Measurements from ENCODE around the gene ADM.
A peak's percentile ranks its signal among the peaks of the same experiment; 100 is the strongest.

Gene ADM

DNA sequence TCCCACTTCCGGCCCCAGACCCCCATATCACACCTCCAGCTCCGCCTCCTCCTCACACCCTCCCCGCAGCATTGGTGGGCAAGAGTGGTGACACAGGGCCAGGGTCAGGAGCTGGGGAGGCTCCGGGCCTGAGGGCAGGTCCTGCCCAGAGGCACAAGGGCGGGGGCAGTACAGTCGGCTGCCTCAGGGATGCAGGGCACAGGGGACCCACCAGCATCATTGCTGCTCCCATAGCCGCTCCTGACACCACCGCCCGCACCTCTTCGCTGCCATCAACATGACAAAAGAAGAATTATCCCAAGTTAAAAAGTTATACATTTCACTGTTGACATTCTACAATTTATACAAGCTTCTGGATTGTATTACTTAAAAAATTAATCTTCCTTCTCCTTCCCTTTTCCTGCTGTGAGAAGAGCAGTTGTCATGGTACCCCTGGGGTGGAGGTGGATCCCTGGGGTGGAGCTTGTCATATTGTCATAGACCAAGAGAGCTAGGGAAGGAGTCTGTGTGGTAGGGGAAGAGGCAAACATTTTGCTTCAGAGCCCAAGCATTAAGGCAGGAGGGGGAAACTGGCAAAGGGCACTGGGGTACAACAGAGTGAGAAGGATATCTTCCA lies 15.0 kb upstream of the ADM start:
- no peak for DNase-seq

DNA sequence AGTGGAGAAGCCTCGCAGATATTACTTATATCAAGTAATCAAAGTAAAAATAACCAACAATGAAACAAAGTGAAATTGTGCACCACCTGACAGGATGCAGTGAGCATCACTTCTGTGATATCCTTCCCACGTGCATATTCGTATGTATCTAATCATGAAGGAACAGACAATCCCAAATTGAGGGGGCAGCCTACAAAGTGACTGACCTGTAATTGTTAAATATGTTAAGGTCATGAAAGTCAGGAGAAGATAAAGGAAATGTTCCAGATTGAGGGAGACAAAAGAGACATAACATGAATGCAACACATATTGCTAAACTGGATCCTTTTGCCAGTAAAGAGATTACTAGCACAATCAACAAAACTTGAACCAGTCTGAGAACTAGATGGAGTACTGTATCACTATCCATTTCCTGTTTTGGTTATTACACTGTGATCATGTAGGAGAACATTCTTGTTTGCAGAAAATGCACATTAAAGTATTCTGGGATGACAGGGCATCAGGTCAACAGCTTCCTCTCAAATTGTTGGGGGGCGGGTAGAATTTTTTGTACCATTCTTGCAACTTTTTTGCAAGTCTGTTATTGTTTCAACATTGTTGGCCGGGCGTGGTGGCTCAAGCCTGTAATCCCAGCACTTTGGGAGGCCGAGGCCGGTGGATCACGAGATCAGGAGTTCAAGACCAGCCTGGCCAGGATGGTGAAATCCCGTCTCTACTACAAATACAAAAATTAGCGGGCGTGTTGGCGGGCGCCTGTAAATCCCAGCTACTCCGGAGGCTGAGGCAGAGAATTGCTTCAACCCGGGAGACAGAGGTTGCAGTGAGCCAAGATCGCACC lies 12.9 kb upstream of the ADM start:
- DNase-seq = no peak

DNA sequence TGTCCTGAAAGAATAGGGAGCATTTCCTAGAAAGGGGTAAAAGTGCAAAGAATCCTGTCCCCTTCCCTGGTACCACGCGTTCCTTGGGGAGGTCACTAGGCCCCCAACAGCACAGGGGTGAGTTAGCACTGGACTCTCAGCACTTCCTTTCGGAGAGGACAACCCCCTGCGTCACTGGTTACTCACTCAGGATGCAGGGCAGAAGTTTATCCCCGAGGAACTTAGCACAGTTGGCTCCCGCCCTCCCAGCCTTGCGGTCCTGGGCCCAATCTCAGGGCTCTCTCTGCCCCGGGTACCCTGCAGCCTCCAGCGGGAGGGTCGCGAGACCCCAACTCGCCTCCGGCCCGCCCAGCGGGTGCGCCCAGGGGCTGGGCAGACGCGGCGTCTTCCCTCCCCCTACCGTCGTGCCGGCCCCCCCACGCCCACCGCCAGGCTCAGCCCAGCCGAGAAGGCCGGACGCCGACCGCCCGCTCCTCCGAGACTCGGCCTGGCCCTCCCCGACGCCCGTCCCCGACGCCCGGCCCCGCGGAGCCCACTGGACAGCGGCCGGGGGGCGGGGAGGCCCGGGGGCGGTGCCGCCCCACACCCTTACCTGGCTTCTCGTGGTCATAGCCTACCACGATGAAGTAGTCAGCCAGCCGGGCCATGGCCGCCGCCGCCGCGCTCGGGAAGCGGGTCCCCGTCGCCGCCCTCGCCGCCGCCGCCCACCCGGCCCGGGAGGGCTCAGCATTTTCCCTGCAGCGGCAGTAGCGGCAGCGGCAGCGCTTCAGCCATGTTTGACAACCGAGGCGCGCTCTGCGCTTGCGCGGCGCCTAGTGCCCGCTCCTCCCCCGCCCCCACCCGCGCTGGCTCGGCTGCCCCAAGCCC lies 11.2 kb upstream of the ADM start, which contains the start of gene SBF2:
Gene SBF2 (minus strand): TSS at position 797 of the 867 bp plus-strand sequence. CDS start 150 bp downstream, at position 647.
- peak; percentile 85 for DNase-seq

DNA sequence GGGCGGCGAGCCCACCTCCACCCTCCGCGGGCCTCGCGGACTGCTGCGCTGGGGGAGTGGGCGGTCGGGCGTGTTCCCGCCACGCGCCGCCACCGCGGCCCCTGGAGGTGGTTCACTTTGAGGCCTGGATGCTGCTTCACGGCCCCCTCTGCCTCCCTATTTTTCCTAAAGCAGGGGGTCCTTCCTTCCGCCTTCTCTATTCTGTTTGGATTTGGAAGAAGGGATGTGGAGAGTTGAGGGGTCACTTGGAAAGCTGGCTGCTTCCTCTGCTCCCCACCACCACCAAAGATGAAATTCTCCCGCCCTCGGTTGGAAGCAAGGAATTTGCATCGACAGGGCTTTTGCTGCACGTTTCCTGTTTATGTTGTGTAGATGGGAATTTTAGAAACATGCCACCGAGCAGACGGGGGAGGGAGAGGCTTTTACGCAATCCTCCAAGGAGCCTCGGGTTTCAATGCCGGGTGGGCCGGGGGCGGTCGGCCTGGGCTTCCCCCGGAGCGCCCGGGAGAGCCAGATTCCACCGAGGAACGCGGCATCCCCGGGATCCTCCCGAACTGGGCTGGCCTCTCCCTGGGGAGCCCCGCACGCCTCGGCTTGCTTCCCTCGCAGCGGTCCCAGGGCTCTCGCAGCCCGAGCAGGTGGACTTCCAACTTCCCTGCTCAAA lies 10.5 kb upstream of the ADM start:
- DNase-seq = peak; percentile 78

DNA sequence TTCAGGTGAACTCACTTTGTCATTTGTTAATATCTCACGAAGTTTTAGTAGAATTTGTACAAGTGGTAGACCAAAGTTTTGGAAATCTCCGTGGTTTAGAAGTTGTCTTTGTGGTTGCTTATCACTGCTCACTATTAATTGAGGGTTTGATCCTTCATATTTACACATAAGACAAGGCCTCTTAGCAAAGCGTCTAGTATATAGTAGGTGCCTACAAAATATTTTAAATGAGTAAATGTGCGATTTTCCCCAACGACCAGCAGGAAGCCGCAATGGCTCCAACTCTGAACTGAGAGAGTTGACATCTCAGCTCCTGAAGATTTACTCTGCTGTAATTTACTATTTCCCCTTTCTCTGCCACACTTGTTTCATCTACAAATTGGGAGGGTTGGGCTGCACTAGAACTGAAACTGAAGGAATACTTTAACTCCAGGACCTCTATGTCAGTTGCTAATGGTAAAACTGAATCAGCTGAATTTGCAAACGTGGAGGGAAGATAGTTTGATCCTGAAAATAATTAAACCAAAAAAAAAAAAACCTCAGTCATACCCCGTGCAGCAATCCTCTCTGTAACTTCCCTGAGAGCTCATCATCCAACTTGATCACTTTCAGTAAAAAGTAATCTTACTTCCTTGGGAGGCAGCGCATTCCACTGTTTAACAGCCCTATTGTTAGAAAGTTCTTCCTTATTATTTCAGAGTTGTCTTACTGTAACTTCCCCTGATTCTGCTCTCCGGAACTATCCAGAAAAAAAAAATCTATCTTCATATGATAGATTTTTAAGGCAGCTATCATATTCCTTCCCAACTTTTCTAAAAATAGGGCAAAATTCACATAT lies 9.6 kb upstream of the ADM start:
- no peak for DNase-seq

DNA sequence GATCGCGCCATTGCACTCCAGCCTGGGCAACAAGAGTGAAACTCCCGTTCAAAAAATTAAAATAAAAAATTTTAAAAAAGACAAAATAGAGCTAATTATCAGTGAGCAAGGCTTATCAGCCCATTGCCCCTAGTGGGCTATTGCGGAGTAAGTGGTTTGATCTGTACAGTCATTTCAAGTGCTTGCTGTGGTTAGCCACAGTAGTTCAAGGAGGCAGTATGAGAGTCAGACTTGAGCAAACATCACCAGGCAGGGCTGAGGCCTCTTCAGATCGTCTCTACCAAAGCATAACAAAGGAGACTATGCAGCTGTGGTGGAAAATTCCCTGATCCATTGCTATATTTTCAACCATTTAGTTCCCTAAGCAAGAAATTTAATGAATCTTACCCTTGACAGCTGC lies 6.5 kb upstream of the ADM start:
- peak; percentile 91 for DNase-seq

DNA sequence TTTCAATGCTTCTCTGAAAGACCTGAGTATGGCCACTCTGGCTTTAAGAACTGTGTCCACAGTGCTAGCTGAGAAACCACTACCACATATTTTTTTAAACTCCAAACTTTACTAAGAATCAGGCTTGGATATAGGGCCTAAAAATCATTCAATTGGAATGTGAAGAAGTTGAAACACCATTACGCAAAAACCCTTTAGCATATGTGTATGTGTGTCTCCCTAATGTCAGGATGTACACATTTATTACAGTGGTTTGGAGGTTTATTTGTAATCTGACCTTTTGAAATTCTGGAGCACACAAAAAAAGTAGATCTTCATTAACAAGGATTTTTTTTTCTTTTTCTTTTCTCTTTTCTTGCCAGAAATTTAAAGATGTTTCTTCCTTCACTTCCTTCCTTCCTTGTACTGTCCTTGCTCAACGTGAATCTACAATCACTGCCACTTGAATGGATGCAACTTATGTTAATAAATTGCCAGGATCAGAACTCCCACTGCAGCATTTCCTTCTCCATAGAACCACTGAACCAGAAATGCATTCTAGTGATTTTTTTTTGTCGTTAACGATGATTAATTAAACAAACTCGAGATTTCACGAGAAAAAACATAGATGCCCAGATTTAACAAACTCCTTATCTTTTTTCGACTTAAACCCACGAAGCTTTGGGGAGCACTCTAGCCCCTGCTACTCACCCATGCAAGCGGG lies 3.1 kb upstream of the ADM start:
- DNase-seq = peak; percentile 94

DNA sequence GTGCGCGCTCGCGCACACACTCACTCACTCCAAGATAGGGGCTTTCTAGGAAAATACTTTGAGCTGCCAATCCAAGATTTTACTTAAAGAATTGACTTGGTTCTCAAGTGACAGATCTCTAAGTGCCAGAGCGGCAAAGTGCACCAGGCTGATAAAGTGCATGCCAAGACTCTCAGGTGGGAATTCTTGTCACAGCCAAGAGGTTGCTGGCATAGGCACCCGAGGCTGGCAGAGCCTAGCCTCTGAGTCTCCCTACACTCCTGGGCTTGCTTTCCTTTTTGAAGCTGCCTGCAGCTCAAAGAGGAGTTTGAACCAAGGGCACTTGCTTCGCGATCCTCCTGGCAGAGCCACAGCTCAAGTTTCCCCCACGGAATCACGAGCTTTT lies 2.5 kb upstream of the ADM start:
- DNase-seq = no peak

DNA sequence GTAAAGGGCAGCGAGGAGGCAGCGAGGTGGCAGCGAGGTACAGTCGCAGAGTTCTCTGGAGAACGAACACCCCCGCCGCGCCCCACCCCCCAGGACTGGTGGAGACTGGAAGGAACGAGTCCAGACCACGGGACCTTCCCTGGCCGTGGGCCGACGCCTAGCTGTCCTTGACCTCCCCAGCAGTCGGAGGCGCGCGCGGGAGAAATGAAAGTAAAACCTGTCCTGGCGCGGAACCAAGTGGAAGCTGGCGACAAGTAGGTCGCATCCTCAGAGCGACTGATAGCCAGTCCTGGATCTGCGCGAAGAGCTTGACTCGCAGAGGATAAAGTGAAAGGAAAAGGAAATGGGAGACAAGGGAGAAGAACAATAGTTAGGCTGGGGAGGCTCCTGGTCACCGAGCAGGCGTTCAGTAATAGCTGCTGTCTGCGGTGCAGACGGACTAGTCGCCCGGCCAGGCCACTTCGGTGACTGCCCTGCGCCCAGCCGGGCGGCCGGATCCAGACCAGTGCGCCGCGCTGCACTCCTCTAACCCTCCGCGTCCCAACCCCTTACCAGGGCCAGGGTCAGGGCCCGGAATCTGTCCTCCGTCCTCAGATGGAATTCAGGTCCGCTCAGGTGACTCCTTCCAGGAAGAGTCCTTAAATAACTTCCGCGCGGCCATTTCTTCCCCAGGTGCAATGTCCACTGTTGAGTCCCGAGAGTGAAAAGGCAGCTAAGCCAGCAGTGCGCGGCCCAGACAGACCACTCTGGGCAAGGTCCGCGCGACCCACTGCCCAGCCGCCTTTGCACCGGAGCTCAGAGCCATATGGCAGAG lies 1.9 kb upstream of the ADM start:
- DNase-seq = peak; percentile 61

DNA sequence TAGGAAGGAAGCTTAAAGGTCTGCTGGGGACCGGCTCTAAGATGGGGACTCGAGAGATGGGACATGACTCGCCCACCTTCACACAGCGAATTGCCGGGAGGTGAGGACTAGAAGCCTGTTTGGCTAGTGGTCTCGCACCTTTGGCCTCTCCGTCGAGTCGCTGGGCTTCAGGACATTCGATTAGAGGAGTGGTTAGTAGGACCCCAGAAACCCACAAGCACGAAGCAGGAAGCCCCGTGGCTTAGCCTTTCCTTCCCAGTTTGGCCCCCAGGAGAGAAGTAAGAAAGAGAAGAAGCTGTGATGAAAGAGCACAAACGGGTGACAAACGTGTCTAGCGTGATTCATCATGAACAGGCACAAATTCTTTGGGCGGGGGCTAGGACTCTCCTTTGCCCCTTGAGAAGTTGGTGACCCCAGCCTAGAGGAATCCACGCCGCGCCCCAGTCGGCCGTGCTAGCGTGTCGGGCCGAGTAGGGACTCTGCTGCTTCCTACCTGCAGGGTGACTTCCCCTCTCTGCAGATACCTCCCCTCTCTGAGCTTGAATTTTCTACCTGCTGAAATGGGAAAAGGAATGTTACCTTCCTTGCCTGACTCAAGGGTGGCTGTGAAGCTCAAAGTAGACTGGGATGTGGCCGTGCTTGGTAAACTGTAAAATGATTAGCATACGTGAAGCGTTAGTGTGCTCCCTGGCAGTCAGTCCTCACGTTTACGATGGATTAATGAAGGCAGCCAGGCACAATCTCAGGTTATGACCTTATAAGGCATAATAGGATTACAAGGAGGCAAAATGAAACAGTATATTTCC lies 1.1 kb upstream of the ADM start:
- DNase-seq = peak; percentile 80

DNA sequence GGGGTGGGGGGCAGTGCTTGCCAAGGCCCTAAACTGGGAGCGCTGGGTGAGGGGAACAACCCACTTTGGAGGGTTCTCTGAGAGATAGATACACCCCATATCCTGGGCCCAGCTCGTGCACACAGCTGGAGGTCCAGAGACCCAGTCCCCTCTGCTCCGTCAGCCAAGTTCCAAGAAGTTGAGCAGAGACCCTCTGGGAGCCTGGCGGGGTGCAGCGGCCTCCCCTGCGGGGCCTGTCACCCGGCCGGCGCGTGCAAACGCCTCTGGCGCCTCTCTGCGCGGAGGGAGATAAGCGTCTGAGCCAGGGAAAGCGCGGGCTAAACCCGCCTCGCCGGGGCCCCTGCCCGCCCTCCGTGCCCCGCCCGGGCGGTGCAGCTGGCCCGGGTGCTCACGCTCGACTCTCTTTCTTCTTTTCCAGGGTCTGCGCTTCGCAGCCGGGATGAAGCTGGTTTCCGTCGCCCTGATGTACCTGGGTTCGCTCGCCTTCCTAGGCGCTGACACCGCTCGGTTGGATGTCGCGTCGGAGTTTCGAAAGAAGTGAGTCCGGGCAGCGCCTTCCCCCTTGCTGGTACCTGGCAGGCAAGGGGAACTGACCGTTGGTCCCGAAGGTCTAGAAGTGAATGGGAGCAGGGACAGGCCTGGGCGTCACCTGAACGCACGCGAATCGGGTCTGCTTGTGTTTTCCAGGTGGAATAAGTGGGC lies 540 bp downstream of the ADM start:
- peak; percentile 39 for DNase-seq

DNA sequence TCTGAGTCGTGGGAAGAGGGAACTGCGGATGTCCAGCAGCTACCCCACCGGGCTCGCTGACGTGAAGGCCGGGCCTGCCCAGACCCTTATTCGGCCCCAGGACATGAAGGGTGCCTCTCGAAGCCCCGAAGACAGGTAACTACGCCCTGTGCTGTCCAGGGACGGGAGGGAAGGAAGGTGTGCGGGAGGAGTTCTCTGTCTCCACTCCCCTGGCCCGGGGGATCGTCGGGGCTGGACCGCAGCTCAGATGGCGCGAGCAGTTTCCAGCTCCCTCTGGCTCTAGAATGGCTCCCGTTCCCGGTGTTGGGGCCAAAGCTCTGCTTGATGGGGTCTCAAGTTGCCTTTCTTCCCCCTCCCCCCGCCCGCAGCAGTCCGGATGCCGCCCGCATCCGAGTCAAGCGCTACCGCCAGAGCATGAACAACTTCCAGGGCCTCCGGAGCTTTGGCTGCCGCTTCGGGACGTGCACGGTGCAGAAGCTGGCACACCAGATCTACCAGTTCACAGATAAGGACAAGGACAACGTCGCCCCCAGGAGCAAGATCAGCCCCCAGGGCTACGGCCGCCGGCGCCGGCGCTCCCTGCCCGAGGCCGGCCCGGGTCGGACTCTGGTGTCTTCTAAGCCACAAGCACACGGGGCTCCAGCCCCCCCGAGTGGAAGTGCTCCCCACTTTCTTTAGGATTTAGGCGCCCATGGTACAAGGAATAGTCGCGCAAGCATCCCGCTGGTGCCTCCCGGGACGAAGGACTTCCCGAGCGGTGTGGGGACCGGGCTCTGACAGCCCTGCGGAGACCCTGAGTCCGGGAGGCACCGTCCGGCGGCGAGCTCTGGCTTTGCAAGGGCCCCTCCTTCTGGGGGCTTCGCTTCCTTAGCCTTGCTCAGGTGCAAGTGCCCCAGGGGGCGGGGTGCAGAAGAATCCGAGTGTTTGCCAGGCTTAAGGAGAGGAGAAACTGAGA lies 1.4 kb downstream of the ADM start:
- peak; percentile 41 for DNase-seq

DNA sequence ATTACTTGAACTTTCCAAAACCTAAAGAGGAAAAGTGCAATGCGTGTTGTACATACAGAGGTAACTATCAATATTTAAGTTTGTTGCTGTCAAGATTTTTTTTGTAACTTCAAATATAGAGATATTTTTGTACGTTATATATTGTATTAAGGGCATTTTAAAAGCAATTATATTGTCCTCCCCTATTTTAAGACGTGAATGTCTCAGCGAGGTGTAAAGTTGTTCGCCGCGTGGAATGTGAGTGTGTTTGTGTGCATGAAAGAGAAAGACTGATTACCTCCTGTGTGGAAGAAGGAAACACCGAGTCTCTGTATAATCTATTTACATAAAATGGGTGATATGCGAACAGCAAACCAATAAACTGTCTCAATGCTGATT lies 2.1 kb downstream of the ADM start:
- DNase-seq = no peak

DNA sequence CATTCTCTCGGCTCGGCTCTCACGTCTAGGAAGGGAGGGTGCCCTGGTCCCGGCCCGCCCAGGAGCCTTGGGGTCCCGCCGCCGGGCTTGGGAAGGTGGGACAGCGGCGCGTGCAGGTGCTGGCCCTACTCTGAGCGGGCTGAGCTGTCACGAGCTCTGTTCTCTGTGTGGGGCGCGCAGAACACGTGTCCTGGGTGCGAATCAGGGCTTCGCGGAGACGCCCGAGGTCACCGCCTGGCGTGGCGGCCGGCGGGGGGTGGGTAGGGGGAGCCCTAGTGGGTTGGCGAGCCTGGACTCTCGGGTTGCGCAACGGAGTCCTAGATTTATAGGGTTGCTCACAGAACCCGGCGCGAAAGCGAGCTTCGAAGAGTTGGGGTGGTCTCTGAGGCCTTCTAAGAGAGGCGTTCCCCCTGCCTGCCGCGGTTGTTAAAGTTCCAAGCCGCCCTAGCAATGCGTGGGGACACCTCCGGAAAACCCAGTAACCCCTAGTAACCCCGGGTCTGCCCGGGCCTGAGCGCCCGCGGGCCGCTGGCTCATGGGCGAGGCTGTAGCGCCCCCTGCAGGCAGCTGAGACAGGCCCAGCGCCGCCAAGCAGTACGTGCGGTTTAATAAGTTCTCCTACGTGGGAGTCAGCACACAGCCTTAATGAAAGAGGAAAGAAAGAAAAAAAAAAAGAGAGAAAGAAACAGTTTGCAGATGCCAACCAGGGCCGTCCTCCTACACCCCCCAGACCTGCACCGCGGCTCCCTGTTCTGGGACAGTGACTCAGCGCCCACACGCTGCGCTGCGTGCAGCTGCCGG lies 2.7 kb downstream of the ADM start:
- peak; percentile 94 for DNase-seq

DNA sequence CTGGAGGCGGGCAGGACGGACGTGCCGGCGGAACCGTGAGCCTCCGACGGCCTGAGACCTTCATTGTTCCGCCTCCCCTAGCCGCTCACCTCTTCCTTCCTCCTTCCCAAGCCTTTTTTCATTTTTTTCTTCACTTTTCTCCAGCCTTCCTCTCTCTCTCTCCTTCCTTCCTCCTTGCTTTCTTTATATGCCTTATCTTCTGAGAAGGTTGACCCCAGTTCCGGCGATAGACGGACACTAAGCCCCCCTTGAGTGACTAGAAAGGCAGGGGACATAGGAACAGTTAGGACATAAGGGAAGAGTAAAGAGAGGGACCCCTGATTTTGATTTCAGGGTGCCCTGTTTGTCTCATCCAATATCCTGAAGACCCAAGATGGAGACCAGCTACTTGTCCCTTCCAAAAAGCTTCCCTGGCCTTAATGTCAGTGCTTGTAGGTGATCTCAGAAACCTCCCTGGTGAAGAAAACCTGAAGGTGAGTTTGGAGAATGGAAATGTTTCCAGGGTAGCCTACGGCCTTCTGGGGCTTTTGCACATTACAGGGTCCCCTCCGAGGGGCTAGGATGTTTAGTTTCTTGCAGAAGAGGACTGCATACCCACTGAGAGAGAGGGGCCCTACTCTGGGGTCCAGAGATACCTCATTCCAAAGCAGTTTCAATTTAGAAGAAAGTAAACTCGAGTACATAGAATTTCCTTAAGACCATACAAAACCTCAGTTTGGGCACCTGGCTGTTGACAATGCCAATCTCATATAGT lies 3.5 kb downstream of the ADM start:
- peak; percentile 27 for DNase-seq

Measured in fibroblast of skin of abdomen (primary cell).